Measurements from ENCODE around the gene ASB13.
A peak's percentile ranks its signal among the peaks of the same experiment; 100 is the strongest.

Gene ASB13

GRCh38 chr10:5613481-5614154 is 52.8 kb downstream of the ASB13 start:
- Histone ChIP-seq H3K36me3 (ENCODE audit: insufficient read depth, low read length) (no peaks in the 10 kb centered on the region), H3K27me3 (ENCODE audit: insufficient read depth, low read length) (no peaks in the 10 kb centered on the region), H3K4me3 (ENCODE audit: low read length) (no peak overlapping the region), H3K9me3 (ENCODE audit: low read length) (no peaks in the 10 kb centered on the region), H3K4me1 (ENCODE audit: insufficient read depth, low read length) (peaks cover 15% of the 10 kb centered on the region), H2AFZ (ENCODE audit: low read depth, low read length) (no peak overlapping the region)

- no peak overlapping the region for H3K4me3 ChIP-seq (ENCODE audit: low read length)
- H3K4me1 ChIP-seq (ENCODE audit: insufficient read depth, low read length), result peaks cover 21% of the 10 kb centered on the region
These were observed 54.3 kb downstream of the ASB13 start for GRCh38 chr10:5611899-5612680.

GRCh38 chr10:5609952-5610616 is 56.3 kb downstream of the ASB13 start:
- H2AFZ ChIP-seq (ENCODE audit: low read depth, low read length), result no peak overlapping the region
- no peaks in the 10 kb centered on the region for H3K36me3 ChIP-seq (ENCODE audit: insufficient read depth, low read length)
- H3K4me1 ChIP-seq (ENCODE audit: insufficient read depth, low read length), result peaks cover 21% of the 10 kb centered on the region
- no peaks in the 10 kb centered on the region for H3K27me3 ChIP-seq (ENCODE audit: insufficient read depth, low read length)
- H3K4me3 ChIP-seq (ENCODE audit: low read length), result no peak overlapping the region
- H3K9me3 ChIP-seq (ENCODE audit: low read length), result no peaks in the 10 kb centered on the region

More at GRCh38 chr10:5611899-5612680, 54.3 kb downstream of the ASB13 start:
- Histone ChIP-seq H3K27me3 (ENCODE audit: insufficient read depth, low read length) (no peaks in the 10 kb centered on the region), H2AFZ (ENCODE audit: low read depth, low read length) (no peak overlapping the region), H3K9me3 (ENCODE audit: low read length) (no peaks in the 10 kb centered on the region), H3K36me3 (ENCODE audit: insufficient read depth, low read length) (no peaks in the 10 kb centered on the region)

GRCh38 chr10:5608608-5609220 is 57.7 kb downstream of the ASB13 start:
- H2AFZ ChIP-seq (ENCODE audit: low read depth, low read length), result no peak overlapping the region
- no peaks in the 10 kb centered on the region for H3K36me3 ChIP-seq (ENCODE audit: insufficient read depth, low read length)
- no peaks in the 10 kb centered on the region for H3K9me3 ChIP-seq (ENCODE audit: low read length)
- H3K4me1 ChIP-seq (ENCODE audit: insufficient read depth, low read length), result peaks cover 21% of the 10 kb centered on the region
- H3K27me3 ChIP-seq (ENCODE audit: insufficient read depth, low read length), result no peaks in the 10 kb centered on the region
- peak overlapping the region; percentile 9 for H3K4me3 ChIP-seq (ENCODE audit: low read length)

DNA sequence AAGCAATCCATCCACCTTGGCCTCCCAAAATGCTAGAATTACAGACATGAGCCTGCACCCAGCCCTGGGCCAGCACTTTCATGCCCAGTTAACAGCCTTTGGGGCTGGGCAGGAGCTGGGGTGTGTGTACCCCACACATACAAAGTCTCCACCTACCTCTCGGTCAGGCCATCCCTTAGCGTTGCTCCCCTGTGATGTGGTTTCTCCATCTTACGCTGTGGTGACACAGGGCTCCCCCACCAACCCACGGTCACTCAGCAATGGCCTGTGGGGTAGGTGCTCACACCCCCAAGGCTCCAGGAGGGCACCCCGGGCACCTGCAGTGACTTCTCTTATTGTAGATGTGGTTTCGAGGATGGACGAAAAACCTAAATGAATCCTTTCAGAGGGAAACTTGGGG is 58.8 kb downstream of the ASB13 start:
- no peak overlapping the region for H2AFZ ChIP-seq (ENCODE audit: low read depth, low read length)
- H3K36me3 ChIP-seq (ENCODE audit: insufficient read depth, low read length), result no peaks in the 10 kb centered on the region
- H3K27me3 ChIP-seq (ENCODE audit: insufficient read depth, low read length), result no peaks in the 10 kb centered on the region
- H3K4me1 ChIP-seq (ENCODE audit: insufficient read depth, low read length), result peaks cover 21% of the 10 kb centered on the region
- H3K9me3 ChIP-seq (ENCODE audit: low read length), result no peaks in the 10 kb centered on the region
- no peak overlapping the region for H3K4me3 ChIP-seq (ENCODE audit: low read length)

GRCh38 chr10:5606864-5607263 is 59.5 kb downstream of the ASB13 start:
- Histone ChIP-seq H3K4me1 (ENCODE audit: insufficient read depth, low read length) (peaks cover 21% of the 10 kb centered on the region), H3K36me3 (ENCODE audit: insufficient read depth, low read length) (no peaks in the 10 kb centered on the region), H2AFZ (ENCODE audit: low read depth, low read length) (no peak overlapping the region), H3K9me3 (ENCODE audit: low read length) (no peaks in the 10 kb centered on the region), H3K4me3 (ENCODE audit: low read length) (no peak overlapping the region), H3K27me3 (ENCODE audit: insufficient read depth, low read length) (no peaks in the 10 kb centered on the region)

- Histone ChIP-seq H3K4me3 (ENCODE audit: low read length) (no peak overlapping the region), H3K9me3 (ENCODE audit: low read length) (no peaks in the 10 kb centered on the region), H3K4me1 (ENCODE audit: insufficient read depth, low read length) (peaks cover 21% of the 10 kb centered on the region), H2AFZ (ENCODE audit: low read depth, low read length) (no peak overlapping the region), H3K36me3 (ENCODE audit: insufficient read depth, low read length) (no peaks in the 10 kb centered on the region), H3K27me3 (ENCODE audit: insufficient read depth, low read length) (no peaks in the 10 kb centered on the region)
These were observed 60.1 kb downstream of the ASB13 start for GRCh38 chr10:5606321-5606720.

DNA sequence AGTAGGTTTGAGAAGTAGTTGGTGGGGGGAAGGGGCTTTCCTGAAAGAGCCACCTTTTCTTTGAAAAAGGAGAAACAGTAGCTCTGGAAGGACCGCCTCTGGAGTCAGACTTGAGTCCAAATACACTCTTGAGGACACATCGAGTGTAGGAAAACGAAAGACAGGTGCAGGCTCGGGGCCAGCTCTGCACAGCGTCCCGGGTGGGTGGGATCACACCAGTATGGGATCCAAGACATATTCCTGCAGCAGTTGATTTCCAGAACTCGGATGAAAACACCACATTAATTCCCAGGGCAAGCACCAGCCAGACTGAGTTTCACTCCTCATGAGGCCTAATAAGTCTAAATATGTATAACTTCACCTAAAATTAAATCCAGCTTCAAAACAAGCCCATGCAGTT is 61.4 kb downstream of the ASB13 start:
- Histone ChIP-seq H3K9me3 (ENCODE audit: low read length) (no peaks in the 10 kb centered on the region), H3K36me3 (ENCODE audit: insufficient read depth, low read length) (no peaks in the 10 kb centered on the region), H2AFZ (ENCODE audit: low read depth, low read length) (no peak overlapping the region), H3K4me1 (ENCODE audit: insufficient read depth, low read length) (peaks cover 21% of the 10 kb centered on the region), H3K4me3 (ENCODE audit: low read length) (no peak overlapping the region), H3K27me3 (ENCODE audit: insufficient read depth, low read length) (no peaks in the 10 kb centered on the region)

DNA sequence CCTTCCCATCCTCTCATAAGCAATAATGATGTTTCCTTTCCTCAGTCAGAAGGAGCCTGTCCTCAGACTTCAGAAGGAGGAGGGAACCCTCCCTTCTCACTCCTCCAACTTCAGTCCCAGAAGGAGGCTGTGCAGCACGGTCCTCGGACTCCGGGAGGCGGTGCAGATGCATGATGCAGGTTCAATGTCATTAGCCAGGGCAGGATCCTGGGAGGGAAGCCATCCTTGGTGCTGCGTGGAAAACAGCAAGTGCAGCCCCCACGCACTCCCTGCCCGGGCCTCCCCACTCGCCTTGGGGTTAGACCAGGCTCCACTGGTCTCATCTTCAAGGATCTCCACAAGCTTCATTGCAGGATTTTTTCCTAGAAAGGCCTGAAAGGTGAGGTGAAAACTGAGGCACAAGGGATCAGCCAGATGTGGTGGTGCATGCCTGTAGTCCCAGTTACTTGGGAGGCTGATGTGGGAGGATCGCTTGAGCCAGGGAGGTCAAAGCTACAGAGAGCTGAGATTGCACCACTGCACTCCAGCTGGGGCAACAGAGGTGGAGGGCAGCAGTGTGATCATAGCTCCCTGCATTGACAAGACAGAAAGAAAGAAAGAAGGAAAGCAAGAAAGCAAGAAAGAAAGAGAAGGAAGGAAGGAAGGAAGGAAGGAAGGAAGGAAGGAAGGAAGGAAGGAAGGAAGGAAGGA is 62.0 kb downstream of the ASB13 start:
- no peaks in the 10 kb centered on the region for H3K27me3 ChIP-seq (ENCODE audit: insufficient read depth, low read length)
- H3K4me1 ChIP-seq (ENCODE audit: insufficient read depth, low read length), result peaks cover 15% of the 10 kb centered on the region
- no peaks in the 10 kb centered on the region for H3K36me3 ChIP-seq (ENCODE audit: insufficient read depth, low read length)
- H3K9me3 ChIP-seq (ENCODE audit: low read length), result no peaks in the 10 kb centered on the region
- no peak overlapping the region for H3K4me3 ChIP-seq (ENCODE audit: low read length)
- no peak overlapping the region for H2AFZ ChIP-seq (ENCODE audit: low read depth, low read length)

DNA sequence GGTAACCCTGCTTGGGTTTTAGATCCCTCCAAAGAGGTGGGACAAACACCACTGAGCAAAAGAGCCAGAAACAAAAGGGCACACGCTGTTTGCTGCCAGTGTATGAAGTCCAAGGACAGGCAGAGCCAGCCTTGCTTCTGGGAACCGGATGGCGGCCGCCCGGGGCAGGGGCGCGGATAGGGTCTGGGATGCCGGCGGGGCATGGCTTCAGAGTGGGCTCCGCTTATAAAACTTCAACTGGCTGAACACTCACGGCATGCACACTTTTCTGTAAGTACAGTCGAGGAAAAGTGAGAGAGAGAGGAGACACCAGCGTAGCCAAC is 62.6 kb downstream of the ASB13 start:
- no peak overlapping the region for H2AFZ ChIP-seq (ENCODE audit: low read depth, low read length)
- no peaks in the 10 kb centered on the region for H3K36me3 ChIP-seq (ENCODE audit: insufficient read depth, low read length)
- H3K27me3 ChIP-seq (ENCODE audit: insufficient read depth, low read length), result no peaks in the 10 kb centered on the region
- peaks cover 10% of the 10 kb centered on the region for H3K4me1 ChIP-seq (ENCODE audit: insufficient read depth, low read length)
- no peaks in the 10 kb centered on the region for H3K9me3 ChIP-seq (ENCODE audit: low read length)
- H3K4me3 ChIP-seq (ENCODE audit: low read length), result no peak overlapping the region

GRCh38 chr10:5603091-5603847 is 63.1 kb downstream of the ASB13 start:
- Histone ChIP-seq H3K9me3 (ENCODE audit: low read length) (no peaks in the 10 kb centered on the region), H3K27me3 (ENCODE audit: insufficient read depth, low read length) (no peaks in the 10 kb centered on the region), H3K36me3 (ENCODE audit: insufficient read depth, low read length) (no peaks in the 10 kb centered on the region), H2AFZ (ENCODE audit: low read depth, low read length) (no peak overlapping the region), H3K4me1 (ENCODE audit: insufficient read depth, low read length) (peaks cover 5% of the 10 kb centered on the region), H3K4me3 (ENCODE audit: low read length) (no peak overlapping the region)

DNA sequence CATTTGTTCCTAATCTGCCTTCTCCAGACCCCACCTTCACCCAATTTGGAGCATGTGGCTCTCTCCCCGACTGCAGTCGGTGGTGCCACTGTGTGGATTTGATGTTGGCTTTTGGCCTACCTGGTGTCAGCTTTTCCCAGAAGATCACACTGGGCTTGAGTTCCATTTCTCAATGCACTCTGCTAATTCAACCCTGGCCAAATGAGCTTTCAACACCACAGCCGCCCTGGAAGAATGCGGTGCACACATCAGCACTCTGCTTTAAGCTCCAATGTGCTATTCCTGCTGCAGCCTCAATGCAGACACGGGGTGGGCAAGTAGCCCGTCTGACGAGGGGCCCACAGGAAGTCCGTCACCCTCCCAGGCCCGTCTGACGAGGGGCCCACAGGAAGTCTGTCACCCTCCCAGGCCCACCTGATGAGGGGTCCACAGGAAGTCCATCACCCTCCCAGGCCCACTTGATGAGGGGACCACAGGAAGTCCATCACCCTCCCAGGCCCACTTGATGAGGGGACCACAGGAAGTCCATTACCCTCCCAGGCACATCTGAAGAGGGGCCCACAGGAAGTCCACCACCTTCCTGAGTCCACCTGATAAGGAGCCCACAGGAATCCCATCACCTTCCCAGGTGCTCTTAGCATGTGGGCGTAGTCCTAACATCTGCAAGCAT is 64.4 kb downstream of the ASB13 start:
- Histone ChIP-seq H3K4me1 (ENCODE audit: insufficient read depth, low read length) (no peaks in the 10 kb centered on the region), H2AFZ (ENCODE audit: low read depth, low read length) (no peak overlapping the region), H3K9me3 (ENCODE audit: low read length) (no peaks in the 10 kb centered on the region), H3K4me3 (ENCODE audit: low read length) (no peak overlapping the region), H3K27me3 (ENCODE audit: insufficient read depth, low read length) (no peaks in the 10 kb centered on the region), H3K36me3 (ENCODE audit: insufficient read depth, low read length) (no peaks in the 10 kb centered on the region)
